ENCODE data around the gene ADNP.

ADNP gene

DNA sequence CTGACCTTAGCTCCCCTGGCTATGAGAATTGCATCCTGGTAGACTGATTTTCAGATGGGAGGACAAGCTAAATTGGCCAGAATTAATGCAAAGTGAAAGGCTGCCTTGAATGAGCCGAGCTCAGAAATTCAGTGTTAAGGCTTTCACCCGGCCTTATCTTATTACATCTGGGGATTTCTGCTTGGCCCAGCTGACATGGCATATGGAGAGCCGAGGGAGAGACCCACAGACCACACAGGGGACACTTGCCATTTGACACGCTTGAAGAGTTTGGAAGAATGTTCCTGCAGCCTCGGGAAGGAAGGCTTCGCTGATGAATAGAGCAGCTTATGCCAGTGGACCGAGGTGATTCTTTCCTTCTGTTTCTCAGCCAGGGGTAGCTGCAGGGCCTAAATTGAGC lies 36.3 kb upstream of the ADNP start:
- no peaks in the 10 kb centered on the region for H3K36me3 ChIP-seq (ENCODE audit: insufficient read depth, low read length)
- H3K4me3 ChIP-seq: no peak overlapping the region
- no peaks in the 10 kb centered on the region for H3K9me3 ChIP-seq (ENCODE audit: low read depth, low read length)
- TF ChIP-seq POLR2AphosphoS5 (IDR thresholded peaks at IDR 0.05; ENCODE audit: borderline replicate concordance, low read depth, low read length) (no peak), FOXP2 (optimal IDR thresholded peaks at IDR 0.05; ENCODE audit: control extremely low read depth, extremely low read length, insufficient read depth) (no peak), EZH2 (IDR thresholded peaks at IDR 0.05) (no peak)
- H3K9ac ChIP-seq (ENCODE audit: insufficient read length): no peak overlapping the region
- no peak overlapping the region for H3K27ac ChIP-seq
- no peak for DNase-seq (ENCODE audit: low read depth, low spot score)

DNA sequence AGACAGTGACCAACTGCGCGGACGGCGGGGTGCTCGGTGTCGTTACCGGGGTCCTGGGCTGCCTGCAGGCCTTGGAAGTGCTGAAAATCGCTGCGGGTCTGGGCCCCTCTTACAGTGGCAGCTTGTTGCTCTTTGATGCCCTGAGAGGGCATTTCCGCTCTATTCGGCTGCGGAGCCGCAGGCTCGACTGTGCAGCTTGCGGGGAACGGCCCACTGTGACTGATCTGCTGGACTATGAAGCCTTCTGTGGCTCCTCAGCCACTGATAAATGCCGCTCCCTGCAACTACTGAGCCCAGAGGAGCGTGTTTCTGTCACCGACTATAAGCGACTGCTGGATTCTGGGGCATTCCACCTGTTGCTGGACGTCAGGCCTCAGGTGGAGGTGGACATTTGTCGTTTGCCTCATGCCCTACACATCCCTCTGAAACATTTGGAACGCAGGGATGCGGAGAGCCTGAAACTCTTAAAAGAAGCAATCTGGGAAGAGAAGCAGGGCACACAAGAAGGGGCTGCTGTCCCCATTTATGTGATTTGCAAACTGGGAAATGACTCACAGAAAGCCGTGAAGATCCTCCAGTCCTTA lies 28.4 kb upstream of the ADNP start:
- H3K9ac ChIP-seq (ENCODE audit: insufficient read length): peak overlapping the region; percentile 99
- no peaks in the 10 kb centered on the region for H3K9me3 ChIP-seq (ENCODE audit: low read depth, low read length)
- peaks cover 21% of the 10 kb centered on the region for H3K36me3 ChIP-seq (ENCODE audit: insufficient read depth, low read length)
- TF ChIP-seq FOXP2 (optimal IDR thresholded peaks at IDR 0.05; ENCODE audit: control extremely low read depth, extremely low read length, insufficient read depth) (no peak), POLR2AphosphoS5 (IDR thresholded peaks at IDR 0.05; ENCODE audit: borderline replicate concordance, low read depth, low read length) (no peak), EZH2 (IDR thresholded peaks at IDR 0.05) (no peak)
- no peak for DNase-seq (ENCODE audit: low read depth, low spot score)
- H3K4me3 ChIP-seq: peak overlapping the region; percentile 89
- no peak overlapping the region for H3K27ac ChIP-seq

DNA sequence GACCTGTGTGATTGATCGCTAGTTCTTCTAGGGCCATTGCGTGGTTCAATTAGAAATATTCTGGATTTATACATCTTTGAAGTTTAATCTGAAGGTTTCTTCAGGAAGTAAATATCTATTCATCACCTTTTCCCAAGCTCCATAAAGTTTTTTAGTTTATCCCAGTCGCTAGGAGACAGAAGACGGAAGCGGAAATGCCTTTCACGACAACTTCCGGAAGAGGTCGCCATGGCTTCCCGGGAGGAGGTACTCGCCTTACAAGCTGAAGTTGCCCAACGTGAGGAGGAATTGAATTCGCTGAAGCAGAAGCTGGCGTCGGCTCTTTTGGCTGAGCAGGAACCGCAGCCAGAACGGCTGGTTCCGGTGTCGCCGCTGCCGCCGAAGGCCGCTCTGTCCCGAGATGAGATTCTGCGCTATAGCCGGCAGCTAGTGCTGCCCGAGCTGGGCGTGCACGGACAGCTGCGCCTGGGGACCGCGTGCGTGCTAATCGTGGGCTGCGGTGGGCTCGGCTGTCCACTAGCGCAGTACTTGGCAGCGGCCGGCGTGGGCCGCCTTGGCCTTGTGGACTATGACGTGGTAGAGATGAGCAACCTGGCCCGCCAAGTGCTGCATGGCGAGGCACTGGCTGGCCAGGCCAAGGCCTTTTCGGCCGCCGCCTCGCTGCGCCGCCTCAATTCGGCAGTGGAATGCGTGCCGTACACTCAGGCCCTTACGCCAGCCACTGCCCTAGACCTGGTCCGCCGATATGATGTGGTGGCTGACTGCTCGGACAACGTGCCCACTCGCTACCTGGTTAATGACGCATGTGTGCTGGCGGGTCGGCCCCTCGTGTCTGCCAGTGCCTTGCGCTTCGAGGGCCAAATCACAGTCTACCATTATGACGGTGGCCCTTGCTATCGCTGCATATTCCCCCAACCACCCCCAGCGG lies 27.6 kb upstream of the ADNP start, which contains the start of gene MOCS3:
TSS of gene MOCS3 (plus strand) at position 204 of the 928 bp plus-strand sequence. CDS start at position 229, 25 bp downstream.
- H3K9ac ChIP-seq (ENCODE audit: insufficient read length): peak within 1 kb of the TSS; percentile 99
- H3K9me3 ChIP-seq (ENCODE audit: low read depth, low read length): no peaks in the 10 kb centered on the region
- no peak for TF ChIP-seq FOXP2 (optimal IDR thresholded peaks at IDR 0.05; ENCODE audit: control extremely low read depth, extremely low read length, insufficient read depth)
- peak; percentile 63; the same call in 1 of the 2 replicates for TF ChIP-seq POLR2AphosphoS5 (IDR thresholded peaks at IDR 0.05; ENCODE audit: borderline replicate concordance, low read depth, low read length)
- H3K27ac ChIP-seq: peak within 1 kb of the TSS; percentile 99
- DNase-seq (ENCODE audit: low read depth, low spot score): peak; percentile 90
- peaks cover 29% of the 10 kb centered on the region for H3K36me3 ChIP-seq (ENCODE audit: insufficient read depth, low read length)
- peak within 1 kb of the TSS; percentile 89 for H3K4me3 ChIP-seq

DNA sequence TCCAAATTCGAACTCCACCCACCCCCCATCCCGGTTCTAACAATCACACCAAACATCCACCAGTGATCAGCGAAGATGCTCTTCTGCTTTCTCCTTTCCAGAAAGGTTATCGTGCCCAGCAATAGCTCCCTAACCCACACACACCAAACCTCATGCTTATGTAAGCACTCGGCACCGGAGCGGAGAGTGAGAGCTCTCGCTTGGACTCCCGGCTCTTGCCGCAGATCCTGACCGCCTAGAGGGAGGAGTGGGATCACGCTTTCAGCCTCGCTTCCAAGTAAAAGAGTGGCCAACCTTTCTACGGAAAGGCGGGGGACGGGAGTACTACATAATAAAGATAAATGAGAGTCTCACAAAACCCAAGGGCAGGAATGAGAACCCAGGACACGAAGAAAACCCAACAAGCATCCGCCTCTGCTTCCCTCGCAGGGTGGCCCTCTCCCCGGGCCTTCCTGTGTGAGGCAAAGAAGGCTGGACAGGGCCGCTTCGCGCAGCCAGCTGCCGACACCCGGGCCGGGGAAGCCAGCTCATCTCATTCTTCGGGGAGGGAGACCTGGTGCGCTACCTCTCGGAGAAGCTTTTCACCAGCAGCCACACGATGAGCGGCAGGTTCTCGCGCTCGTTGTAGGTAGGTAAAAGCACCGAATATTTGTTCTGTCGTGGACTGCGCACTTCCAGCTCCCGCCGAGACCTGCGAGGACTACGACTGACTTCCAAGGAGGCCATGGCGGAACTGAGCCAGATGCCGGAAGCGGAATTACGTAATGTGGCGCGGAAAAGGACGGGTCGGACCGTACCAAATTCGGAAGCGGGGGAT lies 26.8 kb upstream of the ADNP start, which contains the start of gene DPM1:
TSS of gene DPM1 (minus strand) at position 735 of the 817 bp plus-strand sequence. CDS start at position 726, 9 bp downstream.
- TF ChIP-seq FOXP2 (optimal IDR thresholded peaks at IDR 0.05; ENCODE audit: control extremely low read depth, extremely low read length, insufficient read depth) (no peak), POLR2AphosphoS5 (IDR thresholded peaks at IDR 0.05; ENCODE audit: borderline replicate concordance, low read depth, low read length) (peak; percentile 97)
- no peak for DNase-seq (ENCODE audit: low read depth, low spot score)

DNA sequence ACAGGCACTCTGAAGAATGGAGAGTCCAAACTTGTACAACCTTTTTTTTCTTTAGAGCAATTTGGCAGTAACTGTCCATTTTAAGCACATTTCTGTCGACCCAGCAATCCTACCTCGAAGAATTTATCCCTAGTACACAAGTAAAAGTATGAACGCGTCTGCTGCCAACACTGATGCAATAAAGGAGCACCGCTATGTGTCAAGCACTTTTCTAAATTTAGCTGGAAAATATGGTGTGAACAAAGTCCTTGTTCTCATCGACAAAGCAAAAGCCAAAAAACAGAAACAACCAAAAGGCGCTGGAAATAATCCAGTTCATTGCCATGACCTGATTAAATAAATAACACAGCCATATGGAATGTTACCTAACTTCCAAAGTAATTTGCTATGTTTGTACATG lies 26.0 kb upstream of the ADNP start:
- Histone ChIP-seq H3K4me3 (peak overlapping the region; percentile 89), H3K27ac (no peak overlapping the region), H3K9me3 (ENCODE audit: low read depth, low read length) (no peaks in the 10 kb centered on the region), H3K36me3 (ENCODE audit: insufficient read depth, low read length) (peaks cover 45% of the 10 kb centered on the region), H3K9ac (ENCODE audit: insufficient read length) (peak overlapping the region; percentile 99)
- DNase-seq (ENCODE audit: low read depth, low spot score): no peak
- TF ChIP-seq EZH2 (IDR thresholded peaks at IDR 0.05) (no peak), POLR2AphosphoS5 (IDR thresholded peaks at IDR 0.05; ENCODE audit: borderline replicate concordance, low read depth, low read length) (no peak), FOXP2 (optimal IDR thresholded peaks at IDR 0.05; ENCODE audit: control extremely low read depth, extremely low read length, insufficient read depth) (no peak)

More for the DNA sequence above, 26.8 kb upstream of the ADNP start, which contains the start of gene DPM1:
- Histone ChIP-seq H3K9ac (ENCODE audit: insufficient read length) (peak within 1 kb of the TSS; percentile 99), H3K4me3 (peak within 1 kb of the TSS; percentile 89), H3K27ac (peak within 1 kb of the TSS; percentile 99), H3K9me3 (ENCODE audit: low read depth, low read length) (no peaks in the 10 kb centered on the region), H3K36me3 (ENCODE audit: insufficient read depth, low read length) (peaks cover 38% of the 10 kb centered on the region)

DNA sequence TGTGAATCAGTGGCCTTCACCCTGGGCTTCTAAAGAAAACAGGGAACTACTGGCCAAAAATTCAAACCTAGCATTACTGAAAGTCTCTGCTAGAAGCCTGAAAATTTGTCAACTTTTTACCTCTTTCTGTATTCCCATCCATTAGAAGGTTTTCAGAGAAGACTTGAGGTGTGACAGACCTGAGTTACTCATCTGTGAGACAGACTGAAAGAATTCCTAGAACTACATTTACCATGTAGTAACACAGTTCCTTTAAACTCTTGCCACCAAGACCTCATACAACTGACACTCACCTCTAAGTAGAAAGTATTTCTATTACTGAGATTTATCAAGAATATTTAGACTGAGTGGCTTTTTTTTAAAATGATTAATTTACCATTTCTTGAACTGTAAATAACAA lies 22.6 kb upstream of the ADNP start:
- no peak for DNase-seq (ENCODE audit: low read depth, low spot score)
- TF ChIP-seq EZH2 (IDR thresholded peaks at IDR 0.05) (no peak), POLR2AphosphoS5 (IDR thresholded peaks at IDR 0.05; ENCODE audit: borderline replicate concordance, low read depth, low read length) (no peak), FOXP2 (optimal IDR thresholded peaks at IDR 0.05; ENCODE audit: control extremely low read depth, extremely low read length, insufficient read depth) (no peak)
- H3K9me3 ChIP-seq (ENCODE audit: low read depth, low read length): no peaks in the 10 kb centered on the region
- H3K4me3 ChIP-seq: no peak overlapping the region
- no peak overlapping the region for H3K27ac ChIP-seq
- peaks cover 63% of the 10 kb centered on the region for H3K36me3 ChIP-seq (ENCODE audit: insufficient read depth, low read length)
- no peak overlapping the region for H3K9ac ChIP-seq (ENCODE audit: insufficient read length)

DNA sequence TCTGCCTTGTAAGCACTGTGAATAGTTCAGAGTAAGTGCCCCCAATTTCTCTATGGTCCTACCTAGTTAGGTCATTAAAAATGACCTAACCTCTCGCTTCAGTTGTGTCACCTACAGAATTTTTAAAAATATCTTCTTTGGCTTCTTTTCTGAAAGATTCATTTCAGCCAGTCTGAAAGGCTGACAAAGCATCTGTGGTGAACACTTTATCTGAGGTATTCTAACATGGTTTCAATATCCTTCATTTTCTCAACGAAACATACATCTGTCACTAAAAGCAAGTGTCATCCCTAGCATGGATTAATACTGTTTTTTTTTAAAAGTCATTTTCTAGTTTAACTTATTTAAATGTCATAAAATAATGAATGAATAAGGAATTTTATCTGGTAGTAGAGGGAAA lies 22.0 kb upstream of the ADNP start:
- Histone ChIP-seq H3K27ac (no peak overlapping the region), H3K36me3 (ENCODE audit: insufficient read depth, low read length) (peaks cover 69% of the 10 kb centered on the region), H3K9ac (ENCODE audit: insufficient read length) (no peak overlapping the region), H3K4me3 (no peak overlapping the region), H3K9me3 (ENCODE audit: low read depth, low read length) (no peaks in the 10 kb centered on the region)
- no peak for TF ChIP-seq POLR2AphosphoS5 (IDR thresholded peaks at IDR 0.05; ENCODE audit: borderline replicate concordance, low read depth, low read length)
- no peak for TF ChIP-seq FOXP2 (optimal IDR thresholded peaks at IDR 0.05; ENCODE audit: control extremely low read depth, extremely low read length, insufficient read depth)
- no peak for DNase-seq (ENCODE audit: low read depth, low spot score)
